SW 1271 (cell line): ENCODE measurements around the gene CERS6.

ENCODE experiments used
- DNase-seq, 2 experiments: peaks; one replicate each; lab custom pipeline; 2025; lab: John Stamatoyannopoulos, UW

Gene CERS6

GRCh38 chr2:168702579-168702978 is 246.5 kb downstream of the CERS6 start:
- DNase-seq: no peak

GRCh38 chr2:168703926-168704325 is 247.9 kb downstream of the CERS6 start:
- DNase-seq: no peak

- no peak for DNase-seq
Observed at GRCh38 chr2:168705534-168706470, 249.7 kb downstream of the CERS6 start.

GRCh38 chr2:168706806-168707205 is 250.7 kb downstream of the CERS6 start:
- DNase-seq: no peak

- no peak for DNase-seq
Observed at GRCh38 chr2:168708080-168708479, 252.0 kb downstream of the CERS6 start.

- no peak for DNase-seq
Observed at GRCh38 chr2:168710754-168711467, 254.8 kb downstream of the CERS6 start.

- DNase-seq: no peak
Observed at GRCh38 chr2:168712053-168712452, 256.0 kb downstream of the CERS6 start.

GRCh38 chr2:168713325-168713724 is 257.3 kb downstream of the CERS6 start:
- no peak for DNase-seq

GRCh38 chr2:168715849-168716248 is 259.8 kb downstream of the CERS6 start:
- no peak for DNase-seq

GRCh38 chr2:168716839-168717238 is 260.8 kb downstream of the CERS6 start:
- no peak for DNase-seq

GRCh38 chr2:168717790-168718502 is 261.9 kb downstream of the CERS6 start:
- no peak for DNase-seq

- DNase-seq: no peak
Observed at GRCh38 chr2:168718622-168719021, 262.6 kb downstream of the CERS6 start.

GRCh38 chr2:168719446-168719845 is 263.4 kb downstream of the CERS6 start:
- DNase-seq: no peak

- no peak for DNase-seq
Observed at GRCh38 chr2:168722592-168722991, 266.5 kb downstream of the CERS6 start.

GRCh38 chr2:168723275-168723899 is 267.3 kb downstream of the CERS6 start:
- no peak for DNase-seq

- DNase-seq: no peak
Observed at GRCh38 chr2:168726375-168726774, 270.3 kb downstream of the CERS6 start.

- DNase-seq: no peak
Observed at GRCh38 chr2:168727904-168728470, 271.9 kb downstream of the CERS6 start.

GRCh38 chr2:168729455-168729854 is 273.4 kb downstream of the CERS6 start:
- no peak for DNase-seq

- DNase-seq: no peak
Observed at GRCh38 chr2:168730344-168730743, 274.3 kb downstream of the CERS6 start.

GRCh38 chr2:168731002-168731401 is 274.9 kb downstream of the CERS6 start:
- DNase-seq: no peak

- DNase-seq: no peak
Observed at GRCh38 chr2:168731616-168732015, 275.5 kb downstream of the CERS6 start.

GRCh38 chr2:168732100-168732499 is 276.0 kb downstream of the CERS6 start:
- DNase-seq: no peak
